ENCODE measurements around the gene GGN. TPM values are rescaled to one million over a fixed set of nuclear protein-coding genes. Genes with fewer than 3 reads are reported as not detected.
A peak's percentile ranks its signal among the peaks of the same experiment; 100 is the strongest.

GGN gene
- total RNA-seq, 4 donors from 2014 or later, result 0.36 to 1.9 (median 1.5) TPM

DNA sequence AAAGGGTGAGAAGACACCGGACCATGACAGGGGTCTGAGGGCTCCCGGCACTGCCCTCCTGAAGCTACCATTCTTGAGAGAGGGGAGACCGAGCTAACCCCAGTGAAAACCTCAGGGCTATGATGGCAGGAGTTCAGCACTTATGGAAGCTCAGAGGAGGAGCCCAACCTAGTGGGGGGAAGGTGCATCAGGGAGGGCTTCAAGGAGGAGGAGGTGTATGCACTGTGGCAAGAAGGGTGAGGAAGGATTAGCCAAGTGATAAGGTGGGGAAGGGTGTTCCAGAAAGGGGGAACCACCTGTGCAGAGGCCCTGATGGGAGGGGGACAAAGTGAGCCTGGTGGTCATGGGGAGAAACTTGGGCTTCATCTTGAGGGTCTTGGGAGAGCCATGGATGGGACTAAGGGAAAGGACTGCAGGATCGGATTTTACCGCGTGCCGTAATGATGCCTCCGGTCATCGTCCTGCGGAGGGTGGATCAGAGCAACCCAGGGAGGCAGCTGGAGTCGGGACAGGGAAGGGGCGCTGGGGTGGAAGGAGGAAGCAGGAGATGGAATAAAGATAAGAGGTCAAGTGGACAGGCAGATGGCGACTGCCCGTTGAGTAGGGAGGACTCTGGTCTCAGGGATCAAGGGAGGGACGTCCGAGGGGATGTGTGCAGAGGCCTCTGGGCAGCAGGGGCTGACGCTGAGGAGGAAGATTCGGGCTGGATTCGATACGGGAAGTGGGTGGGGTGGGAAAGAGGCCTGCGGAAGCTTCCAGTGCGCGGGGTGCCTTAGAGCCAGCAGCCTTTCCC, 26.8 kb downstream of the GGN start:
- no peak for DNase-seq (ENCODE audit: low spot score in 2 of 2)
- peak overlapping the region; percentile 34 for H3K4me3 ChIP-seq (ENCODE audit: low read depth, poor library complexity, severe bottlenecking)
- TF ChIP-seq POLR2A (IDR thresholded peaks at IDR 0.05), result no peak
- TF ChIP-seq, protein P1, sequence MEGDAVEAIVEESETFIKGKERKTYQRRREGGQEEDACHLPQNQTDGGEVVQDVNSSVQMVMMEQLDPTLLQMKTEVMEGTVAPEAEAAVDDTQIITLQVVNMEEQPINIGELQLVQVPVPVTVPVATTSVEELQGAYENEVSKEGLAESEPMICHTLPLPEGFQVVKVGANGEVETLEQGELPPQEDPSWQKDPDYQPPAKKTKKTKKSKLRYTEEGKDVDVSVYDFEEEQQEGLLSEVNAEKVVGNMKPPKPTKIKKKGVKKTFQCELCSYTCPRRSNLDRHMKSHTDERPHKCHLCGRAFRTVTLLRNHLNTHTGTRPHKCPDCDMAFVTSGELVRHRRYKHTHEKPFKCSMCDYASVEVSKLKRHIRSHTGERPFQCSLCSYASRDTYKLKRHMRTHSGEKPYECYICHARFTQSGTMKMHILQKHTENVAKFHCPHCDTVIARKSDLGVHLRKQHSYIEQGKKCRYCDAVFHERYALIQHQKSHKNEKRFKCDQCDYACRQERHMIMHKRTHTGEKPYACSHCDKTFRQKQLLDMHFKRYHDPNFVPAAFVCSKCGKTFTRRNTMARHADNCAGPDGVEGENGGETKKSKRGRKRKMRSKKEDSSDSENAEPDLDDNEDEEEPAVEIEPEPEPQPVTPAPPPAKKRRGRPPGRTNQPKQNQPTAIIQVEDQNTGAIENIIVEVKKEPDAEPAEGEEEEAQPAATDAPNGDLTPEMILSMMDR (IDR thresholded peaks at IDR 0.05), result no peak
- intact Hi-C loops (cut with DNase I; ENCODE audit: low total_unique reads), result no loop called here
- WGBS, 2 donors, result 14 to 17% methylated on average over 23 of the region's 23 CpGs

DNA sequence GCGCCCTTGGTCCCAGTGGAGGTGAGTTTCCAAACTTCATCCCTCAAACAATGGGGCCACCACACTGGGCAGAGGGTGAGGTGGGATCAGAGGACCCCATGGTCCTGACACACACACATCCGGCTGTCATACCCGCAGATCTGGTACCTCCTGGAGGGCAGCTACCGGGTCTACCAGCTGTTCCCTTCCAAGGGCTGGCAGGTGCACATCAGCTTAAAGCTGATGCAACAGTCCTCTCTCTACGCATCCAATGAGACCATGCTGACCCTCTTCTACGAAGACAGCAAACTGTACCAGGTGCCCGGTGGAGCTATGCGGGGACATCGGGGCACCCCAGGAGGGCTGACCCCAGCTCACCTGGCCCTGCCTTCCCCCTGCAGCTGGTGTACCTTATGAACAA, 27.5 kb downstream of the GGN start:
- no peak for DNase-seq (ENCODE audit: low spot score in 2 of 2)
- TF ChIP-seq POLR2A (IDR thresholded peaks at IDR 0.05), result no peak
- TF ChIP-seq, protein P1 (IDR thresholded peaks at IDR 0.05), result no peak
- H3K4me3 ChIP-seq (ENCODE audit: low read depth, poor library complexity, severe bottlenecking), result no peak overlapping the region
- WGBS, 2 donors, result 72% methylated on average over 8 to 9 of the region's 9 CpGs
- intact Hi-C loops (cut with DNase I; ENCODE audit: low total_unique reads), result no loop called here

DNA sequence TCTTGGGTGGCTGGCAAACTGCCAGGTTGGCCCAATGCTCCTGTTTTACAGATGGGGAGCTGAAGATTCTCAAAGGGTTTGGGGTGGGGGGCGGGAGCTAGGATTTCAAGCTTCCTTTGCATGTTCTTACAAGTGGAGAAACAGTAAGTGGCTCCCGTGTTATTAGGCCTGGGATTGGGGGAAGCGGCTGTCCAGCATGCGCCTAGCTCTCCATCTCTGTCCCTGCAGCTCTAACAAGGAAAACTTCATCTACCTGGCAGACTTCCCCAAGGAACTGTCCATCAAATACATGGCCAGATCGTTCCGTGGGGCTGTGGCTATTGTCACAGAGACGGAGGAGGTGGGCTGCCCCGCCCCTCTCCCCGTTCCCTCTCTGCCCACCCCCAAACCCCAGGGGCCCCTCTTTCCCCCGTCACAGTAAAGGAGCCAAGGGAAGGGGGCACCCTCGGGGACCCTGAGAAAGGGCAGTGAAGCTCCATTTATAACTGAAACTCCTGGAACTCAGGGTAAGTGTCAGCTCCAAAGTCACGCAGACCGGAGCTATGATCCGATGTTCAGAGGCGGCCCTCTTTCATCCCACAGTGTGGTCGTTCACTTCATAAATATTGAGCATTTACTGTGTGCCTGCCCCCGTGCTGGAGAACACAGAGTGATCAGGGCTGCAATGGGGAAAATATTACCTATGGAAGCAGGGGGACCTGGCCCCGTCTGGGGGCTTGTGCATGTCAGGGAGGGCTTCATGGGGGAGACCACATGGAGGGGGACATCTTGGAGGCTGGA, 28.4 kb downstream of the GGN start:
- no peak overlapping the region for H3K4me3 ChIP-seq (ENCODE audit: low read depth, poor library complexity, severe bottlenecking)
- DNase-seq (ENCODE audit: low spot score in 2 of 2), result no peak
- TF ChIP-seq, protein P1 (IDR thresholded peaks at IDR 0.05), result no peak
- no peak for TF ChIP-seq POLR2A (IDR thresholded peaks at IDR 0.05)
- 40 to 46% methylated on average over 18 of the region's 18 CpGs for WGBS, 2 donors
- intact Hi-C loops (cut with DNase I; ENCODE audit: low total_unique reads), result no loop called here

DNA sequence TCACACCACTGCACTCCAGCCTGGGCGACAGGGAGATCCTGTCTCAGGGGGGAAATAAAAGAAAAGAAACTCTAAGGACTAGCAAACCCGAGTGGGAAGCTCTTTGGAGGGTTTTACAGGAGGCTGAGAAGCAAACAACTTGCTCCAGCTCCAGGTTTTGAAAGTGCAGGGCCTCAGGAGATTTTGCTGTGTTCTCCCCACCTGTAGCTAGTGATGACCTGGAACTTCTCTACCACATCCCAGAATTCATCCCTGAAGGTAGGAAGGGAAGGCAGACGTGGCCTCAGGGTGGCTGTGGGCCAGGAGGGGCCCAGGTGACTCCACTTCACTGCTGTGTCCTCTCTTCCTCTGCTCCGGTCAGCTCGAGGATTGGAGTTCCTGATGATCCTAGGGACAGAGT, 29.8 kb downstream of the GGN start:
- 25 to 27% methylated on average over 5 of the region's 5 CpGs for WGBS, 2 donors

DNA sequence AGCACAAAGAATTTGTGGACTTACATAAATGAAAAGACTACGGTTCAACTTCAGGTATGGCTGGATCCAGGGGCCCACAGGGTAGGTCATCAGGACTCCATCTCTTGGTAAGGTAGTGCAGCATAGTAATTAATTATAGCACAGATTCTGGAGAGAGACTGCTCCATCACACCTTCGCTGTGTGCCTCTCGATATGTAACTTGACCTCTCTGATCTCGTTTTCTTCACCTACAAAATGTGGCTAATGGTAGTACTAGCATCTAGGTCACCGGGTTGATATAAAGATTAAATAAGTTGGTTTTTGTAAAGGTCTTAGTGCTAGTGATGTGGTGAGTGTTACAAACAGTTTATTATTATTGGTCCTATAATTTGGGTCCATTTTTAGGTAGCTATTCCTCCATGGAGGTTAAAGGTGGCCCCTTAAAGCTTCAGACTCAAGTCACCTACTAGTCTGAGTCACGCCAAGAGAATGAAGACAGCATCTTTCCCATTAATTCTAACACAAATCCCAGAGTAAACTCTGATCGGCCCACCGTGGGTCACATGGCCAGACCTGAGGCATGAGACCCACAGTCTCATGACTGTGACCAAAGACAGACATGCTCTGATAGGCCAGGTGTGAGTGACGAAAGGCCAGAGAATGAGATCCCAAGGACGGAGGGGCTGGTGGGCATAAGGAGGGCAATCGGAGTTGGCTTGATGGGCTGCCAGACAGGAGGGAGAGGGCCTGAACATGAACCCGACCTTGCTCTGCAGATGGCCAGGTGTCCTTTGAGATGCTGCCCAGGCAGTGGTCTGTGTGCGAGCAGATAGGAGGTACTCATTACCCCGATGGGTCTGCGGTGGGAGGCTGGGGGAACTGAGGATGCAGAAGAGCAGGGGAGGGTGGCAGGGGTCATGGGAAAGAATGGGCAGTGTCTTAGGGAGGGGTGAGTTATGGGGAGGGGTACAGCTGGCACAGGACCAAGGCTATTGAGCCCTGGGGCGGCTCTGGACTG, 31.8 kb downstream of the GGN start:
- TF ChIP-seq, protein P1 (IDR thresholded peaks at IDR 0.05), result no peak
- TF ChIP-seq POLR2A (IDR thresholded peaks at IDR 0.05), result no peak
- DNase-seq (ENCODE audit: low spot score in 2 of 2), result no peak
- 81 to 83% methylated on average over 16 of the region's 16 CpGs for WGBS, 2 donors
- intact Hi-C loops (cut with DNase I; ENCODE audit: low total_unique reads), result no loop called here
- H3K4me3 ChIP-seq (ENCODE audit: low read depth, poor library complexity, severe bottlenecking), result no peak overlapping the region

More for the DNA sequence above, 29.8 kb downstream of the GGN start:
- TF ChIP-seq, protein P1 (IDR thresholded peaks at IDR 0.05), result no peak
- no peak for TF ChIP-seq POLR2A (IDR thresholded peaks at IDR 0.05)
- no peak for DNase-seq (ENCODE audit: low spot score in 2 of 2)
- H3K4me3 ChIP-seq (ENCODE audit: low read depth, poor library complexity, severe bottlenecking), result no peak overlapping the region
- intact Hi-C loops (cut with DNase I; ENCODE audit: low total_unique reads), result no loop called here

All from lower leg skin (tissue), 4 donors.